ENCODE data around the gene ARID1B.
A peak's percentile ranks its signal among the peaks of the same experiment; 100 is the strongest.

The ARID1B gene

GRCh38 chr6:157066781-157067491 is 289.8 kb downstream of the ARID1B start:
- no peak for DNase-seq (ENCODE audit: extremely low read depth in 1 of 2, low read depth in 1 of 2)

- DNase-seq (ENCODE audit: extremely low read depth in 1 of 2, low read depth in 1 of 2) = no peak
These were observed 290.3 kb downstream of the ARID1B start for GRCh38 chr6:157067507-157067906.

- DNase-seq (ENCODE audit: extremely low read depth in 1 of 2, low read depth in 1 of 2) = no peak
These were observed 291.6 kb downstream of the ARID1B start for GRCh38 chr6:157068691-157069324.

GRCh38 chr6:157069585-157069984 is 292.4 kb downstream of the ARID1B start:
- no peak for DNase-seq (ENCODE audit: extremely low read depth in 1 of 2, low read depth in 1 of 2)

GRCh38 chr6:157070403-157071107 is 293.4 kb downstream of the ARID1B start:
- no peak for DNase-seq (ENCODE audit: extremely low read depth in 1 of 2, low read depth in 1 of 2)

- no peak for DNase-seq (ENCODE audit: extremely low read depth in 1 of 2, low read depth in 1 of 2)
These were observed 294.9 kb downstream of the ARID1B start for GRCh38 chr6:157072128-157072527.

- no peak for DNase-seq (ENCODE audit: extremely low read depth in 1 of 2, low read depth in 1 of 2)
These were observed 296.4 kb downstream of the ARID1B start for GRCh38 chr6:157073596-157073995.

GRCh38 chr6:157074969-157075368 is 297.8 kb downstream of the ARID1B start:
- DNase-seq (ENCODE audit: extremely low read depth in 1 of 2, low read depth in 1 of 2) = no peak

GRCh38 chr6:157075549-157076450 is 298.6 kb downstream of the ARID1B start:
- DNase-seq (ENCODE audit: extremely low read depth in 1 of 2, low read depth in 1 of 2) = peak in 1 of 2 donors; percentile 27

- DNase-seq (ENCODE audit: extremely low read depth in 1 of 2, low read depth in 1 of 2) = no peak
These were observed 299.3 kb downstream of the ARID1B start for GRCh38 chr6:157076451-157076822.

- DNase-seq (ENCODE audit: extremely low read depth in 1 of 2, low read depth in 1 of 2) = no peak
These were observed 300.1 kb downstream of the ARID1B start for GRCh38 chr6:157077251-157077650.

- DNase-seq (ENCODE audit: extremely low read depth in 1 of 2, low read depth in 1 of 2) = no peak
These were observed 301.1 kb downstream of the ARID1B start for GRCh38 chr6:157078326-157078725.

GRCh38 chr6:157079277-157079676 is 302.1 kb downstream of the ARID1B start:
- no peak for DNase-seq (ENCODE audit: extremely low read depth in 1 of 2, low read depth in 1 of 2)

- DNase-seq (ENCODE audit: extremely low read depth in 1 of 2, low read depth in 1 of 2) = no peak
These were observed 302.6 kb downstream of the ARID1B start for GRCh38 chr6:157079771-157080170.

GRCh38 chr6:157080986-157081391 is 303.8 kb downstream of the ARID1B start:
- no peak for DNase-seq (ENCODE audit: extremely low read depth in 1 of 2, low read depth in 1 of 2)

- DNase-seq (ENCODE audit: extremely low read depth in 1 of 2, low read depth in 1 of 2) = no peak
These were observed 306.2 kb downstream of the ARID1B start for GRCh38 chr6:157083343-157083742.

- DNase-seq (ENCODE audit: extremely low read depth in 1 of 2, low read depth in 1 of 2) = no peak
These were observed 309.5 kb downstream of the ARID1B start for GRCh38 chr6:157086632-157087031.

- DNase-seq (ENCODE audit: extremely low read depth in 1 of 2, low read depth in 1 of 2) = no peak
These were observed 310.8 kb downstream of the ARID1B start for GRCh38 chr6:157087974-157088373.

GRCh38 chr6:157088841-157089240 is 311.7 kb downstream of the ARID1B start:
- no peak for DNase-seq (ENCODE audit: extremely low read depth in 1 of 2, low read depth in 1 of 2)

GRCh38 chr6:157089258-157089657 is 312.1 kb downstream of the ARID1B start:
- DNase-seq (ENCODE audit: extremely low read depth in 1 of 2, low read depth in 1 of 2) = no peak

- DNase-seq (ENCODE audit: extremely low read depth in 1 of 2, low read depth in 1 of 2) = no peak
These were observed 312.7 kb downstream of the ARID1B start for GRCh38 chr6:157089851-157090250.
